Eye (tissue), 1 donor: ENCODE results near the gene MIR17HG.
"Not testable (repeated sequence)": the region's sequence is repeated elsewhere in the genome, so short reads cannot be mapped to it uniquely, and the experiment has no call there.

Experiments used
- DNase-seq: peaks from one replicate; pipeline ENCODE4 v3.0.0-alpha.2; 2015

MIR17HG gene

DNA sequence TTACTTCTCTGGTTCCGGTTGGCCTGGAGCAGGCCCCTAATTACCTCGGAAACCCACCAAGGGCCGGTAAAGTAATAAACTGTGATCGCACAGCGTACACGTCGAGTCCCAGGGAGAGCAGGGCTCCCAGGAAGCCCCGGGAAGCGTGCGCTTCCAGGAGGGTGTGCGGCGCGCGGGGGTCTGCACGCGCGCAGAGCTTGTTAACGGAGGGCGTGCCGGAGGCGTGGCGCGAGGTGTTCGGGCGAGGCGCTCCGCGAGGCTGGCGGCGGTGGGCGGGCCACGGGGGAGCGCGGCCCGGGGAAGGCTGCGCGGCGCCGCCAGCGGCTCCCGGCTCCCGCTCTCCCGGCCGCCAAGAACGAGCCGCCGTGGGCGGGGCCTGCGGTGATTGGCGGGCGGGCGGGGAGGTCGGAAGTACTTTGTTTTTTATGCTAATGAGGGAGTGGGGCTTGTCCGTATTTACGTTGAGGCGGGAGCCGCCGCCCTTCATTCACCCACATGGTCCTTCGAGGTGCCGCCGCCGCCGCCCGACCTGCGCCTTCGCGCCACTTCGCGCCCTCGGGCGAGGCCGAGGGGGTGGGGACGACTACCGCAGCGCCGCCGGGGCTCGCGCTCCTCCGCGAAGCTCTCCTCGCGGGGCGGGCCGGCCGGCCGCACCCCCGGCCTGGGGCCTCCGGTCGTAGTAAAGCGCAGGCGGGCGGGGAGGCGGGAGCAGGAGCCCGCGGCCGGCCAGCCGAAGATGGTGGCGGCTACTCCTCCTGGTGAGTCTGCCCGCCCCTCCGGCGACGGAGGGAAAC, at the start of gene MIR17HG:
Gene MIR17HG (plus strand): TSS at position 486 of the 794 bp plus-strand sequence.
- DNase-seq, result peak; percentile 95

DNA sequence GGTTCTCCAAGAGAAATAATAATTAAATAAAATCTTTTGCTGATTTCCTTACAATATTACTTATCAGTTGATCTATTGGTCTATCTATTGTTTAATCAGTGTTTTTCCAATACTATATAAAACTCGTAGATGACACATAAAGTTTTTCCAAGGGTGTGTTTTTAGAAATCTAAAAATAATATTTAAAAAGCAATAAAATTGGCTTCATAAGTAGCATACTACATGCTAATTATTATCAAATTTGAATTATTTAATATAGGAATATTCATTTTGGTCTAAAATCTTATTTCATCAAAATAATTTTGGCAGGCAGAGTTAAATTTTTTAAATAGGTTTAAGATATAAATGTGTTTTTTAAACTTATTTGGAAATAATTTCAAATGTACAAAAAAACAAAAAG, 49.4 kb upstream of the MIR17HG start:
- no peak for DNase-seq

DNA sequence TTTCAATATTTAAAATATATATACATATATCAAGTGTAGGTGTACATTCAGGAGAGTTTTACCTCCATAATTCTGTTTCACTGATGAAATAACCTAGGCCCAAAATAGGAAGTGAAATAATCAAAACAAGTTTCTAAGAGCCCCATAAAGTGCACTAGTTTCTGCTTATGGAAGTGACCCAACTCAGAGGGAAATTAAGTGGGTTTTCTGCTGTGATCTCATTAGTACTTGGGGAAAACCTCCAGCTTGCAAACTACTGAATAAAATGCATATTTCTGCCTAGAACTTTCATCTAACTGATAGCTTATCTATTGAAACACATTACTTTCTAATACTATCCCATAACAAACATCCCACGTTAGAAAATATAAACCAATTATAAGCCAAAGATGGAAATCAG, 45.4 kb upstream of the MIR17HG start:
- no peak for DNase-seq

DNA sequence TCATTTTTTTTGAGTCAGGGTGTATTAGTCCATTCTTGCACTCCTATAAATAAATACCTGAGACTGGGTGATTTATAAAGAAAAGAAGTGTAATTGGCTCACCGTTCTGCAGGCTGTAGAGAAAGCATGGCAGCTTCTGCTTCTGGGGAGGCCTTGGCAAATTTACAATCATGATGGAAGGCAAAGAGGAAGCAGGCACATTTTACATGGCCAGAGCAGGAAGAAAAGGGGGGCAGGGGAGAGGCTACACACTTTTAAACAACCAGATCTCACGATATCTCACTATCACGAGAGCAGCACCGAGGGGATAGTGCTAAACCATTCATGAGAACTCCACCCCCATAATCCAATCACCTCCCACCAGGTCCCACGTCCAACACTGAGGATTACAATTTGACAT, 44.5 kb upstream of the MIR17HG start:
- no peak for DNase-seq

DNA sequence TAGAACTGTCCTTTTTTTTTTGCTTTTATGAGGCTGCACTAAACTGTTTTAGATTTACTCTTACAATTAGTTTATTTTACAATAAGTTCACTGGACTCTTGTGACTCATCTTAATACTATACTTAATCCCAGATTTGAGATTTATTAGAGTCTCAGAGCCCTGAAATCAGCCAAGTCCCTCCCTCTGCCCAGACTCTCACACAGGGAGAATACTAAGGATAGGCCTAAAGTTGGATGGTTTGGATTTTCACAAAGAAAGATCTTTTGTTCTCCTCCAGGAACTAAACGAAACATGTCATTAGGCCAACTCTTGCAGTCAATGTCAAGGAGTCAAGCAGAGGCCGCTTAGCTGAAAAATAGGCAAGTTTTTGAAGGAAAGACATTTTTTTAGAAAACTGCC, 42.7 kb upstream of the MIR17HG start:
- DNase-seq, result peak; percentile 4

DNA sequence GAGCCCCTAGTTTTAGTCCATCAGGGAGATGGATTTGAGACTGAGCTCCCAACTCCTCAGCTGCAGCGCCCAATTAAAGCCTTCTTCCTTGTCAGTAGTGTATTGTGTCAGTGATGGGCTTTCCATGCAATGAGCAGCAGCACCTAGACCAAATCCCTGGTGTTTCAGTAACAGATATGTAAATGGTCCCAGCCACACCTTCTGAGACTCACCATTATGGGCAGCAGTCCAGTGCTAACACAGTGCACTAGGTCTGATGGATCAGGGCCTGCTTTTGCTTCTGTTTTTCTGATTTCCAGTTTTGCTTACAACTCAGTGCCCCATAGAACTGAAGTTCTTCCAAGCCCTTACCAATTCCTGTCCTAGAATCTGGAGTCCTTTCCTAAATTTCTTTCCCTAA, 41.8 kb upstream of the MIR17HG start:
- DNase-seq, result no peak

DNA sequence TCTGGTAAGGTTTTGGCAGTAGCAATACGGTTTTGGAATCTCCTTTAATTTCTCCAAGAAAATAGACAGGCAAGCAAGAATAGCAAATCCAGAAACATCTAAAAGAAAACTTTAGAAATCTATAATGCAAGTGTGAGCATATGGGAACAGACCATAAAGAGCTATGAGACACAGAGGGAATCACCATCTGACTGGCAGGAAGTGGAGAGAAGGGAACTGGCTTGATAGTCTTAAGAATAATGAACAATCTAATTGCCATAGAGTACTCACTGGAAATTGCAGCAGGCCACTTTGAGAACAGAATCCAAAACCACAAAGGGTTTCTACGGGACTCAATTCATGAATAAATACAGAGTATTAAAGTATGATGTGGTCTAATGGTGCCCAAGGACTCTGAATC, 39.6 kb upstream of the MIR17HG start:
- no peak for DNase-seq

DNA sequence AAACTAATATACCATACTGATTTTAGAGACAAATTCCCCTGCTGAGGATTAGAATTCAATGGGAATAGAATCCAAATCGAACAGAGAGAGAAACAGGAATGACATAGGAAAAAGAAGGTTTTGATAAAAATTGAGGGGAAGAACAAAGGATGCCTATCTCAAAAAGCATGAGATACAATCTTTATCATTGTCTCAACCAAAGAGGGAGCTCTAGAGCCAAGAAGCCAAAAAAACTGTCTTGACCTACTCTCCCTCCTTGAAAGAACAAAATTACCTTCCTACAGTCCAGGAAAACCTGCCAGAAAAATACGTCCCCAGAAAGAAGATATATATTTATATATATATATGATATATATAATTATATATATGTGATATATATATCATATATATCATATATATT, 39.2 kb upstream of the MIR17HG start:
- no peak for DNase-seq

DNA sequence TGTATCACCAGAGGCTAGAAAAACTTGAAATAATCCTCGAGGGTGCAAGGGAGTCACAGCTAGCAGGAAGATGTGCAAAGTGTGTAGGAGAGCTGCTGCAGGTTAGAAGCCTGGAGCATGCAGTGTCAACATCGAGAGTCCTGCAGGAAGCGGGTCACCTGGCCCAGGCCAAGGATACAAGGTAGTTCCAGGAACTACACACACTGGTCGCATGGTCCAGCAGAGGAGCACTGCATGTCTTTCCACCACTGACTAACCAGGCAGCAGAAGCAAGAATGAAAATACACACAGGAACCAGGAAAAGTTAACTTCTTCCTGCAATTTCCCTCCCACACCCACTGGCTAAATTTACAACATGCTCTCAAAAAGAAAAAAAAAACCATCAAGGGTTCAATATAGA, 36.0 kb upstream of the MIR17HG start:
- DNase-seq, result no peak

DNA sequence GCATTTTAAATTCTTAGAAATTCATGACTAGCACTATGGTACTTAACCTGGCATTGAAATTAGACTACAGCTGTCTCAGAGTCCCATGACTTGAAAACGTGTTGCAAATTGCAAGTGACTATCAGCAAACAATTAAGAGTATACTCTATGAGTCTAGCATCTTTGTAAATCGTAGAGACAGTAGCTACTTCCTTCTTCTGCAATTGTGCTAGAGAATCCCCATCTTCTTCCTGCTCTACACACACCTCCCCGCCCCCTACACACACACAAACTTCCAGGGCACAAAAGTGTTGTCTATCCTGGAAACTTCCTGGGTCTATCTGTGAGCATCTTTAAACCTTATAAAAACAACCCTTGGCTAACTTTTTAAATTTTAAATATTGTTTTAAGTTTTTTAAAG, 35.2 kb upstream of the MIR17HG start:
- DNase-seq, result no peak

DNA sequence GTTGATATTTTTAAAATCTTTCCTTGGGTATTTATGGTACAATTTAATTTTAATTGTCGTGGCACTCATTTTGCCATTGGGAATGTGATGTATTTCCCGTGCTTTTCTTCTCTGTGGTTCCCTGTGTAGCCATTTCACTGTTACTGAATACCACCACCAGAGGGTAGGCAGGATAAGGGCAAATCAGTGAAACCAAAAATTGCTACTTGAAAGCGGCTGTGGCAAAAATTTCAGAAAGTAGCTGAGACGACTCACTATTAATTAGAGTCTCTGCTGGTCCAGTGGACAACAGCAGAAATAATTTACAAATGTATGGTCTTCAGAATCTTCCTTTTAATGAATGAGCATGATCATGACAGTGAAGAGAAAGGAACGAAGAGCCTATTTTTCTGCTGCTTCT, 34.4 kb upstream of the MIR17HG start:
- DNase-seq, result peak; percentile 45

DNA sequence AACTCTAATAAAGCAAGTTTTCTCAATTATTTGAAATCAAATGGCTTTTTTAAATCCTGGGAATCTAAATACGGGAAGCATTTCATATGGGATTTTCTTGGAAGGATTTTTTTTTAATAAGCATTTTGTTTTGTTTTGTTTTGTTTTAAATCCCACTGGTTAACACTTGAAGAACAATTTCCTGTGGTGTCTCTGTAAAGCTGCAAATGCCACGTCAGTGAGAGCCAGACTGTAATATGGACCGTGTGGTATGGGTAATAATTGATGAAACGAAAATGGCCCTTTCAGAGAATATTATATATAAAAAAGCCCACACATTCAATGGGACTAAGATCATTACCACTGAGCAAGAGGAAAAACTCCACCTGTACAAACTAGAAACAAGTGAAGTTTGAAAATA, 33.9 kb upstream of the MIR17HG start:
- no peak for DNase-seq

DNA sequence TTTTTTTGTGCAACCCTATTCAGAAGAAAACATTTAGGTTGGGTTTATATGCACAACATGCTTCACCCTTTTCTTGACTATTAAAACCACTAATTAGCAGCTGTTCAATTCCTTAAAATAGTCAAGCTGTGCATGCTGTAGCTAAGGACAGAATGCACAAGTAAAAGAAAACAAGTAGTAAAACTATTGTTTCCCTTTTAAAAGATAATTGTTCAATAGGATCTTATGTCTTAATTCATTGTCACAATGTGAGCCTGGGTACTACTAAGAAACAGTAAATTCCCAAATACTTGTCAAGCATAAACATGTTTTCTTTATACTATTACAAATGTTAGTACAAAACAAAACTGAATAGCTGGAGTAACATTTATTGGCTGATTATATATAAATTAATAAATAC, 32.6 kb upstream of the MIR17HG start:
- DNase-seq, result no peak

DNA sequence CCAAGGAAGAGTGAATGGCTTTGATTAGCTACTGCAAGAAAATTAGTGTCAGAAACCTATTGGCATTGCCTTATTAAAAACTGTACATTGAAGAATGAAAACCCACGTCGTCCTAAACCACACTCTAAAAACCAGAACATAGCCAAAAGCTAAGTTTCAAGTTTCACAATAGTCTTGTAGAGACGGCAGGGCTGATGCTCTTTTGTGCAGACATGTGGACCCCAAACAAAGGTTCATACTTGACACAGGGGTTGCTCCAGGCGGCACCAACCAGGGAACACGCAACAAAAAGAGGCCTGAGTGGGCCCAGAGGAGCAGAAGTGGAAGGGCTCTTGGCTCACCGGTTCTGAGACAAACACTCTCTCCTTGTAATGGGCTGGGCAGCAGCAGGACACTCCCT, 28.6 kb upstream of the MIR17HG start:
- no peak for DNase-seq

DNA sequence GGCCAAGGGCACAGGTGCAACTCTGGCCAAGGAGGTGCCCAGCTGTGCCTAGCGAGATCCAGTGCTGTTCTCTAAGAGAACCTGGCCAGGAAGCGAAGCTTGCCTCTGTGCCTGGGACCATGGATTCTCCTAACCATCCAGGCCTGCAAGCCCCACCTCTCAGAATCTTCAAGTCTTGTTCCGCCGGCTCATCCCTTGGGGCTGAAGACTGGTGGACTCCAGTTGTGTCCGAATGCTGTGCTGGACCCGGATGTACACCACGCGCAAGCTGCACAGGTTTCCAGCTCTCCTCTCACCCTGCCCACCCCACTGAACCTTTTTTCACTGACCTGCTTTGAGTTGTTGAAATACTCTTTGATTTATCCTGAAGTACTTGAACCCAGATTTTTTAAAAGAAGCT, 27.5 kb upstream of the MIR17HG start:
- no peak for DNase-seq

DNA sequence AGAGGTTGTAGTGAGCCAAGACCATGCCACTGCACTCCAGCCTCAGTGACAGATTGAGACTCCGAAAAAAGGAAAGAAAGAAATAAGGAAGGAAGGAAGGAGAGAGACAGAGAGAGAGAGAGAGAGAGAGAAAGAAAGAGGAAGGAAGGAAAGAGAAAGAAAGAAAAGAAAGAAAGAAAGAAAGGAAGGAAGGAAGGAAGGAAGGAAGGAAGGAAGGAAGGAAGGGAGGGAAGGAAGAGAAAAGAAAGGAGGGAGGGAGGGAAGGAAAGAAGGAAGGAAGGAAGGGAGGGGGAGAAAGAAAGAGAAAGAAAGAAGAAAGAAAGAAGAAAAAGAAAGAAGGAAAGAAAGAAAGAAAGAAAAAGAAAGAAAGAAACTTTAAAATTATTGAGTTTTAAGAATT, 26.5 kb upstream of the MIR17HG start:
- not testable (repeated sequence) for DNase-seq

DNA sequence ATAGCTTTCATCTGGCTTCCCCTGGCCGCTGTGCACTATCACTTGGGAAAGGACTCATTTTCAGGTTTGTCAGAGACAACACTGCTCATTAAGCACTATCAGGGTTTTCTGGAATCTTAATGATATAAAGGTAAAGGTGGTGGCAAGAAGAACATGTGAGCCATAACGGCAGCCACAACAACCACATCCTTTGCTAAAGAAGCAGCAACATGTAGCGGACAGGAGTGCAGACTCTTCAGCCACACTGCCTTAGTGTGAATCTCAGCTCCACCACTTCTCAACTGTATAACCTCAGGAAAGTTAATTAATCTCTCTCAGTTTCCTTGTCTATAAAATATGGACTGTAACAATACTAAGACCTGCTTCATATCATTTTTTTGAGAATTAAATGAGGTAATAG, 24.1 kb upstream of the MIR17HG start:
- DNase-seq, result no peak

DNA sequence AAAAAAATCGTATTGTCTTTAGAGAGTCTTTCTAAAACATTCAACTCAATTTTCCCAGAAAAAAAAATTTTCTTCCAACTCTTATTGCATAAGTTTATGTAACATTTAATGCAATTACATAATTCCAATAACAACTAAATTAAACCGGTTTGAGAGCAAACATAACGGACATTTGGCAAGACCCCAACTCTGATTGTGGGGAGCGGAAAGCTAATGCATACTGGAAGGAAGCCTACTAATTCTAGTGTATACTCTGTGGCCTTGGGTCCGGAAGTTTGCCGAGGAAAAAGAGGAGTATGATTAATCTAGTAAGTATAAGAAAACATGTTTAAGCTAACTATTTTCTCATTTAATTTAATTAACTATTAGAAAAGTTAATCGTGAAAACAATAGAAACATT, 21.3 kb upstream of the MIR17HG start:
- DNase-seq, result no peak

DNA sequence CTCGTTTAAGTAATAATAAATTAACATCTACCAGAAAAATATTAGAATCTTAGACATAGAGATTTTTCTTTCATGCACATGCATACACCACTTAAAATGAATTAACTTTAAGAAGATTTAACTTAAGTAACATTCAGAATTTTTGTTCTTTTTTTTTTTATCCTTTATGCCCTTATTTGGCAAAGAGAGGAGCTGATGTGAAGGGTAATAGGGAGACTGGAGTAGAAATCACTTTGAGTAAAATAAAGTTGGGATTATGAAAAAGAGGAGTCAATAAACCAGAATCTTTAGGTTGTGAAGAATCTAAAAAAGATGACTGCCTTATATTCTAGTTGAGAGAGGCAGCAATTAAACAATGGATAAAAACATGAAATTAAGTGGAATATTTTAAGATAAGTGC, 18.8 kb upstream of the MIR17HG start:
- DNase-seq, result no peak

DNA sequence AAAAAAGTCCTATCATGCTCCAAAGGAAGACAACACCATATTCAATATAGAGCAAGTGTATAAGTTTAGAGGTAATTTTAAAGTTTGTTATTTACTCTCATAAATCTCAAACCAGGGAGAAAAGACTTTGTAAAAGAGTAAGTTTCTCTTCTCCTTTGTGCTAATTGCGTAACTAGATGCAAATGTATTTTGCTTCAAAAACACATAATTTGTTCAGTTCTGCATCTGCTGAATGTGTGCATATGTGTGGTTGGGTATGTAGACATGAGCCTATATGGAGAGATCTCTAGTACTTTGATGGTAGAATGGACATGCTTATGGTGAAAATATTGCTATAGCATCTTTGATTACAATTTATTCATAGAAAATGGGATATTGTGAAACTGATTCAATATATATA, 17.8 kb upstream of the MIR17HG start:
- no peak for DNase-seq

DNA sequence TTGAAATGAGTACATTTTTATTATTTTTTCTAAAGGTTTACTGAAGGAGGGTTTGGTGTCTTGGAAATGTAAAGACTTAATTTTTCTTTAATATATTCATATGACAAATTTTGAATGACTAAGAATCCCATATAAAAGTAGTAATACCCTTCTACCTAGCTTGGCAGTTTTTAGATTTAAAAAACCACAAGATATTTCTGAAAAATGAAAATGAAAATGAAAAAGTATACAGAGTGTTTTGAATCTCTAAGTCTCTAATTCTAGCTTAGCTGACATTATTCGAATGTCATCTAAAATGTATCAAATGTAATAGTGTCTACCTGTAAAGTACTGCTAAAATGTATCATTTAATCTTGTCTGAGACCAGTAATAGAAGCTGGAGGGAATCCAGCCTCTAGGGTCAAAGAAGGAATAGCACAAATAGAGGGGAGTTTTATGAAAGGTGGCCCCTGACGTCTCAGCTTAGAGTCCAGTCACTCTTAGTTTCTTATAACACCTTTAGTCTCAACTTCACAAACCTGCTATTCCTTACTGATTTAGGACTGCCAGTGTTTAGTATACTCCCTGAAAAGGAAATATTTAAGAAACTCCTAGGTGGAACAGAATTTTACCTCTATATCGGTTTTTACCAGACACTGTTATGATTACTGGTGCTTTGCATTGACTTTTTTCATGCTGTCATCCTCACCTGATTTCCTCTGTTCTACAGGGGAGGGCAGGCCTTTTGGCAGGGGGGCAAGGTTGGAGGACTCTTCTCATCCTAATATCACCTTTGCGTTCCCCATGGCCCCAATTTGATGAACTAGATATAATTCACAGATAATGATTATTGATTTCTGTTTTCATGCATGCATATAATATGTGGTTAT, 16.2 kb upstream of the MIR17HG start:
- DNase-seq, result no peak

DNA sequence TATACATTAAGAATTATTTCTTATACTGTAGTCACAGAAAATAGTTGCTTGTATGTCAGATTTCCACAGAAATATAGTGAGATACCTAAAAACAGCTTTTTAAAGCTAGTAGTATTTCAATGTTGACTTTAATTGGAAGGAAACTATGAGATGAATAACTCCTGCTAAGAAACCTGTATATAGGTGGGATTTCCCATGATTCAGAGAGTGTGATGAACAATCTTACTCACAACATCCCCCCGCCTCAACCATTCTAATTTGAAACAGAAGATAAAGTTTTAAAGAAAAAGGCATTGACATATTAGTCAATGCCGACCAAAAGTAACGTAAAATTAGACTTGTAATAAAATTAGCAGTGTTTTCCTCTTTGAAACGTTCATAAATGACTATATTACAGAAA, 1.4 kb upstream of the MIR17HG start:
- DNase-seq, result no peak

DNA sequence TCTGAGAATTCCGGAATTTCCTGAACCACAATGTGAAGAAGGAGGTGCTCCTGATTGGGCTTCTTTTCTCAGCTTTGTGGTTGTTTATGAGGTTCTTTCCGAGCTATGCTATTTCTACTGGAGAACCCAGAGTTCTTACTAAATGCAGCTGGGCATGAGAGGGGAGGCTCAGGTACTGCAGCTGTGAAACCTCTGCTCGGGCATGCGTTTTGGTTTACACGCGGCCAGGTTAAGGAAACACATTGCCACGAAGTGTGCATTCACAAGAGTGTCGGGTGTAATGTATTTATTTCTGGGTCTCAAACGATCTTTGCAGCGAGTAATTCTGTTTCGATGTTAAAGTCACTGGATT, 661 bp upstream of the MIR17HG start:
- no peak for DNase-seq
